ENCODE measurements around the gene KSR2.

The KSR2 gene

DNA sequence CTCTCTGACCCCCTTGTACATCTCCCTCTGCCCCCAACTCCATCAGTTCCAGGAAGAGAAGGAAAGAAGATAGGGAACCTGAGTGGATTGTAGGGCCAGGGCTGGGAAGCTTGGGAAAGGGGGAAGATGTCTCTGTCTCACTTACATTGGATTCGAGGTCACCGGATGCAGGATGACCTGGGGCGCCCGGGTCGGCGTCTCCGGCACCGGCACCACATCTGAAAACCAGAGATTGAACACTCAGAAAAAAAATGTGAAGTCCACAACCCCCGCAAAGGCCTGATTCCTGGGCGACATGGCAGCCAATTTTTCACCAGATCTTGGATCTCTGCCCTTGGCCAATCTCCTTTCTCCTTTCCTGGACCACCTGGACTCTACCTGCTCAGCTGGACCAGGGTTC, 438.0 kb downstream of the KSR2 start:
- TF ChIP-seq FOXP2 (optimal IDR thresholded peaks at IDR 0.05; ENCODE audit: control extremely low read depth, extremely low read length, insufficient read depth) = no peak
- TF ChIP-seq POLR2AphosphoS5 (IDR thresholded peaks at IDR 0.05; ENCODE audit: borderline replicate concordance, low read depth, low read length) = no peak
- TF ChIP-seq EZH2 (IDR thresholded peaks at IDR 0.05) = no peak

DNA sequence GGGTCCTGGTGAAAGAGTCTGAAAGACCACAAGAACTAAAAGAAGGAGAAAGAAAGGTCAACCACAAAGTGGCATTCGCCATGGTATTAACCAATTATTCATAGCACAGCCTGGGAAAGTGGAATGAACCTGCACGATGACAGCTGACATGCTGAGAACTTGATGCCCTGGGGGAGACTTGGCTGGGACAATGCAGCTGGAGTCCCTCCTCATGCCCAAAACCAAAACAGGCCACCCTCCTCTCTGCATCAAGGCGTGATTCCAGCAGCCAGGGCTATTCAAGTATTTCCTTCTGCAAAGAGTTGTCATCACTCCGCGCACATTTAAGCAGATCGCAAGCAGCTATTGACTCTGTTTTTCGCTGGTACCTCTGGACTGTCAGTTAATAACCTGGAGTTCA, 440.3 kb downstream of the KSR2 start:
- Histone ChIP-seq H3K36me3 (ENCODE audit: insufficient read depth, low read length) (no peaks in the 10 kb centered on the region), H3K27ac (no peak overlapping the region), H3K9me3 (ENCODE audit: low read depth, low read length) (no peaks in the 10 kb centered on the region), H3K9ac (ENCODE audit: insufficient read length) (no peak overlapping the region), H3K4me3 (no peak overlapping the region)
- no peak for DNase-seq (ENCODE audit: low read depth, low spot score)
- TF ChIP-seq EZH2 (IDR thresholded peaks at IDR 0.05) (no peak), FOXP2 (optimal IDR thresholded peaks at IDR 0.05; ENCODE audit: control extremely low read depth, extremely low read length, insufficient read depth) (no peak), POLR2AphosphoS5 (IDR thresholded peaks at IDR 0.05; ENCODE audit: borderline replicate concordance, low read depth, low read length) (no peak)

More for the DNA sequence above, 438.0 kb downstream of the KSR2 start:
- no peak for DNase-seq (ENCODE audit: low read depth, low spot score)
- H3K9ac ChIP-seq (ENCODE audit: insufficient read length) = no peak overlapping the region
- H3K4me3 ChIP-seq = no peak overlapping the region
- H3K27ac ChIP-seq = no peak overlapping the region
- H3K36me3 ChIP-seq (ENCODE audit: insufficient read depth, low read length) = no peaks in the 10 kb centered on the region
- H3K9me3 ChIP-seq (ENCODE audit: low read depth, low read length) = no peaks in the 10 kb centered on the region

DNA sequence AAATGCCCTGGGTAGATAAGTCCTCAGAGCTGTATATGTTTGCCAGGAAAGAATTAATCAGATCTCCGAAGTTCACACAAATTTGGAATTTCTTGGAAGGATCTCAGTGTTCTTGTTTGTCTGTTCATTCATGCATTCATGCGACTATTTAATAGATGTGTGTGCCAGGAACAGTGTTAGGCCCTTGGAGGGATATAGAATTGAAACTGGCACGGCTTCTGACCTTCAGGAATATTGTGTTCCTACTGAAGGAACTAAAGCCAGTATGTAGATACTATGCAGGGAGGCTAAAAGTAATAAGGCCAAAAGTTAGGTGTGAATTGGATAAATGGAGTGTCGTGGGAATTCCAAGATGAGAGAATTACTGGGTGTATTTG, 441.3 kb downstream of the KSR2 start:
- Histone ChIP-seq H3K36me3 (ENCODE audit: insufficient read depth, low read length) (no peaks in the 10 kb centered on the region), H3K9ac (ENCODE audit: insufficient read length) (no peak overlapping the region), H3K27ac (no peak overlapping the region), H3K4me3 (no peak overlapping the region), H3K9me3 (ENCODE audit: low read depth, low read length) (no peaks in the 10 kb centered on the region)
- TF ChIP-seq FOXP2 (optimal IDR thresholded peaks at IDR 0.05; ENCODE audit: control extremely low read depth, extremely low read length, insufficient read depth) (no peak), EZH2 (IDR thresholded peaks at IDR 0.05) (no peak), POLR2AphosphoS5 (IDR thresholded peaks at IDR 0.05; ENCODE audit: borderline replicate concordance, low read depth, low read length) (no peak)
- no peak for DNase-seq (ENCODE audit: low read depth, low spot score)

DNA sequence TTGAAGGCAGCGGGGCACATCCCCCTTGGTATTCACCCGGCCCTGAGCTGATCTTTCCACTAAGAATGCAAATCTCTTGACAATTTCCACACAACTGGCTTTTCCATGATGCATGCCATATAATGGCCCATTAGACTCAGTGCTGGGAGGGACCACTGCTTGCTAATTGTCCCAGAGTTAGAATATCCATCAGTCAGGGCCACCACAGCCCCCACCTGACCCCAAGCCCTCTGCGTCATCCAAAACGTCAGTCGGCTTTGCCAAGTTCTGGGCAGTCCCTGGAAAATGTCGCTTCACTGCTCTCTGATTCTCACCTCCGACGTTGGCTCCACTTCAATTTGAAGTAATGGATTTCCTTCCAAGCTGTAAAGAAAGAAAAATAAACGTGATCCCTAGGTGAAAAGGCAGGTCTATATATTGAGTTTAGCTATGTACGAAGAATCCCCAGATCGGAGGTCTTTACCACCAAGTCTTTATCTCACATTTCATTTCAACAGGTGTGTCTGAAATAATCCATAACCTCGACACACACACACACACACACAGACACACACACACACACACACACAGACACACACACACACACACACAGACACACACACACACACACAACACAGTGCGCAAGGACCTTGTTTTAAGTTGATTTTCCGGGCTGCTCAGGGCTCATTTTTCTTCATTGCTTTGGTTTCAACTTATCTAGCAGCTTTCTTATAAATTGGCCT, 441.9 kb downstream of the KSR2 start:
- H3K27ac ChIP-seq = no peak overlapping the region
- no peak for DNase-seq (ENCODE audit: low read depth, low spot score)
- H3K36me3 ChIP-seq (ENCODE audit: insufficient read depth, low read length) = no peaks in the 10 kb centered on the region
- H3K9me3 ChIP-seq (ENCODE audit: low read depth, low read length) = no peaks in the 10 kb centered on the region
- no peak for TF ChIP-seq EZH2 (IDR thresholded peaks at IDR 0.05)
- no peak for TF ChIP-seq FOXP2 (optimal IDR thresholded peaks at IDR 0.05; ENCODE audit: control extremely low read depth, extremely low read length, insufficient read depth)
- no peak for TF ChIP-seq POLR2AphosphoS5 (IDR thresholded peaks at IDR 0.05; ENCODE audit: borderline replicate concordance, low read depth, low read length)
- no peak overlapping the region for H3K9ac ChIP-seq (ENCODE audit: insufficient read length)
- H3K4me3 ChIP-seq = no peak overlapping the region

DNA sequence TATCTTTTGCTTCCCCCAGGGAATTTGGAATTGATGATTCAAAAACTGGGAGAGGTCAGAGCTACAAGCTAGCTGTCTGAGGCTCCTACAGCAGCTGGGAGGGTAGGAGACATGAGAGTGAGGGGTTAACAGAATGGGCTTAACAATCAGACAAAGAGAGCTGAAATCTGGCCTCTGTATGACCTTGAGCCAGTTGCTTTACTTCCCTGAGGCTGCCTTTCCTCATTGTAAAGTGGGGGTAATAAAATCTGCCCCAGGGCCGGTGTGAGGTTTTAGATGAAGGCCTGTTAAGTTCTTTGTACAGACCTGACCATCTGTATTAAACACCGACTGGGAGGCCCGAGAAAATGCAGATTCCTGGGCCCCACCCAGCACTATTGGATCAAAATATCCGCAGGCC, 443.0 kb downstream of the KSR2 start:
- Histone ChIP-seq H3K9me3 (ENCODE audit: low read depth, low read length) (no peaks in the 10 kb centered on the region), H3K27ac (no peak overlapping the region), H3K36me3 (ENCODE audit: insufficient read depth, low read length) (no peaks in the 10 kb centered on the region), H3K9ac (ENCODE audit: insufficient read length) (no peak overlapping the region), H3K4me3 (no peak overlapping the region)
- TF ChIP-seq EZH2 (IDR thresholded peaks at IDR 0.05) (no peak), POLR2AphosphoS5 (IDR thresholded peaks at IDR 0.05; ENCODE audit: borderline replicate concordance, low read depth, low read length) (no peak), FOXP2 (optimal IDR thresholded peaks at IDR 0.05; ENCODE audit: control extremely low read depth, extremely low read length, insufficient read depth) (no peak)
- DNase-seq (ENCODE audit: low read depth, low spot score) = no peak

DNA sequence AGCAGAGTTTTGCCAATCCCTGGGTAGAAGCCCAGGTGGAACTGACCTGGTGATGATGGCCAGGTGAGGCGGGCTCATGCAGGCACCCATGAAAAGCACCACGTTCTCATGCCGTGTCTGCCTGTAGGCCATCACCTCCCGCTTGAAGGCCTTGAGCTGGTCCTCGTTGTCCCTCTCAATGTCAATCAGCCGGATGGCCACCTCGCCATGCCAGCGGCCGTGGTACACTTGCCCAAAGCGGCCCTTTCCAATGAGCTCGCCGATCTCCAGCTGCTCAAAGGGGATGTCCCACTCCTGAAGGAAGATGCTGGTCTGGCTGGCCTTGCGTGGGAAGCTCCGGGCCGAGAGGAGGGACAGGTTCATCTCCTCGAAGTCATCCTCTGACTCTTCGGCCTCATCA, 444.0 kb downstream of the KSR2 start:
- Histone ChIP-seq H3K36me3 (ENCODE audit: insufficient read depth, low read length) (no peaks in the 10 kb centered on the region), H3K27ac (no peak overlapping the region), H3K9ac (ENCODE audit: insufficient read length) (no peak overlapping the region), H3K4me3 (no peak overlapping the region), H3K9me3 (ENCODE audit: low read depth, low read length) (no peaks in the 10 kb centered on the region)
- no peak for DNase-seq (ENCODE audit: low read depth, low spot score)
- TF ChIP-seq FOXP2 (optimal IDR thresholded peaks at IDR 0.05; ENCODE audit: control extremely low read depth, extremely low read length, insufficient read depth) = no peak
- TF ChIP-seq POLR2AphosphoS5 (IDR thresholded peaks at IDR 0.05; ENCODE audit: borderline replicate concordance, low read depth, low read length) = no peak
- no peak for TF ChIP-seq EZH2 (IDR thresholded peaks at IDR 0.05)

DNA sequence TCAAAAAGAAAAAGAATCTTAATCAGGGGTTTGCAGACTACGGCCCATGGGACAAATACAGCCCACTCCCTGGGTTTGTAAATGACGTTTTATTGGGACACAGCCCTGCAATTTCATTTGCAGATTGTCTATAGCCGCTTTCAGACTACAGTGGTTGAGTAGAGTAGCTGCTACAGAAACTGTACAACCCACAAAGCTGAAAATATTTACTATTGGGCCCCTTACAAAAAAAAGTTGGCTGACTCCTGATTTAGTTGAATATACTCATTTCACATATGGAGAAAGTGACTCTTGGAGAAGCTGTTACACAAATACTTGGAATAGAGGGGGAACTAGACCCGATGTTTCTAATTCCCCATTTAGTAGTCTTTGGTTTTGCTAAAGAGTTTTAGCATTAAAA, 444.8 kb downstream of the KSR2 start:
- no peak overlapping the region for H3K27ac ChIP-seq
- TF ChIP-seq EZH2 (IDR thresholded peaks at IDR 0.05) (no peak), FOXP2 (optimal IDR thresholded peaks at IDR 0.05; ENCODE audit: control extremely low read depth, extremely low read length, insufficient read depth) (no peak), POLR2AphosphoS5 (IDR thresholded peaks at IDR 0.05; ENCODE audit: borderline replicate concordance, low read depth, low read length) (no peak)
- H3K4me3 ChIP-seq = no peak overlapping the region
- no peaks in the 10 kb centered on the region for H3K36me3 ChIP-seq (ENCODE audit: insufficient read depth, low read length)
- no peak overlapping the region for H3K9ac ChIP-seq (ENCODE audit: insufficient read length)
- H3K9me3 ChIP-seq (ENCODE audit: low read depth, low read length) = no peaks in the 10 kb centered on the region
- DNase-seq (ENCODE audit: low read depth, low spot score) = no peak

DNA sequence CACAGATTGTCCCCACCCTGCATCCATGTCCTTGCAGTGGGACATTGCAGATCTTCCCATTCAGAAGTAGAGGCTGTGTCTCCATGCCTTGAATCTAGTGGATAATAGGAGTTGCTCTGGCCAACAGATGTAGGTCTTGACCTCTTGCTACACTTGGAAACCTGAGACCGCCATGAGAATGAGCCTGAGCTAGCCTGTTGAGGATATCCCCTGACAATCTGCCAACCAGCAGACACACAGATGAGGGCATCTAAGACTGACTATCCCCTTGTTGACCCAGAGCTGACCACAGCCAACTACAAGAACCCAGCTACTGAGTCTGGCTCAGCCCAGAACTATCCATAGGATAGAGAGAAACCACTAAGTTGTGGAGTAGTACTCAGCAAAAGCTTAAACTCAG, 446.2 kb downstream of the KSR2 start:
- TF ChIP-seq FOXP2 (optimal IDR thresholded peaks at IDR 0.05; ENCODE audit: control extremely low read depth, extremely low read length, insufficient read depth) (no peak), EZH2 (IDR thresholded peaks at IDR 0.05) (no peak), POLR2AphosphoS5 (IDR thresholded peaks at IDR 0.05; ENCODE audit: borderline replicate concordance, low read depth, low read length) (no peak)
- Histone ChIP-seq H3K4me3 (no peak overlapping the region), H3K9me3 (ENCODE audit: low read depth, low read length) (no peaks in the 10 kb centered on the region), H3K27ac (no peak overlapping the region), H3K36me3 (ENCODE audit: insufficient read depth, low read length) (no peaks in the 10 kb centered on the region), H3K9ac (ENCODE audit: insufficient read length) (no peak overlapping the region)
- no peak for DNase-seq (ENCODE audit: low read depth, low spot score)

DNA sequence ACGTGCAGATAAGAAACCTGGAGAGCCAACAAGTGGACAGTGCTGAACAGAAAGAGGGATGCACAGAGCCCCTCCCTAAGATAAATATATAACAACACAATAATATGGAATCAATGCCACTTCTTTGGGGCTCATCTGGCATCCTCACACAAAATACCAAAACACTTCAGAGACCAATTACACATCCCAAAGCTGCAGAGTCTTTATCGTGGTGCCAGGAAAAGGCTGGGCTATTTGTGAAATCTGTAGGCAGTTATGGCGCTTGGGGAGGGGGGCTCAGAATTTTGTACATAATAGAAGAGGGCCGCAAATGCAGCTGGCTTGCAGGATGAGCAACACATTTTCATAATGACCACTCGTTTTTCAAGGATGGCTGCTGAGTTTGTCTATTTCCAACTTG, 446.9 kb downstream of the KSR2 start:
- no peak for TF ChIP-seq EZH2 (IDR thresholded peaks at IDR 0.05)
- no peak for TF ChIP-seq POLR2AphosphoS5 (IDR thresholded peaks at IDR 0.05; ENCODE audit: borderline replicate concordance, low read depth, low read length)
- no peak for TF ChIP-seq FOXP2 (optimal IDR thresholded peaks at IDR 0.05; ENCODE audit: control extremely low read depth, extremely low read length, insufficient read depth)
- H3K9ac ChIP-seq (ENCODE audit: insufficient read length) = no peak overlapping the region
- no peak for DNase-seq (ENCODE audit: low read depth, low spot score)
- H3K36me3 ChIP-seq (ENCODE audit: insufficient read depth, low read length) = no peaks in the 10 kb centered on the region
- no peaks in the 10 kb centered on the region for H3K9me3 ChIP-seq (ENCODE audit: low read depth, low read length)
- H3K4me3 ChIP-seq = no peak overlapping the region
- H3K27ac ChIP-seq = no peak overlapping the region

Measured in SK-N-MC (cell line).